ENCODE measurements around the gene SIGLEC11. TPM values are rescaled to one million over a fixed set of nuclear protein-coding genes. Genes with fewer than 3 reads are reported as not detected.

SIGLEC11 gene
- total RNA-seq, 2 donors from 2014 or later, result not detected

- H3K36me3 ChIP-seq (ENCODE audit: control insufficient read depth, insufficient read depth, low read length), result peaks cover 5% of the 10 kb centered on the region
- no peak overlapping the region for H3K4me3 ChIP-seq (ENCODE audit: low read length)
- no peak overlapping the region for H3K9ac ChIP-seq (ENCODE audit: extremely low read depth, low read length, poor library complexity, severe bottlenecking)
- no peaks in the 10 kb centered on the region for H3K27me3 ChIP-seq (ENCODE audit: control insufficient read depth, insufficient read depth, low read length, poor library complexity, severe bottlenecking)
- Mint-ChIP-seq H3K4me1 (no peaks in the 10 kb centered on the region), H3K36me3 (ENCODE audit: low read depth) (peaks cover 30% of the 10 kb centered on the region), H3K9me3 (no peaks in the 10 kb centered on the region), H3K4me3 (no peak overlapping the region), H3K27ac (no peak overlapping the region), H3K27me3 (ENCODE audit: insufficient read depth) (peaks cover 2% of the 10 kb centered on the region)
- no peak for TF ChIP-seq CTCF (conservative IDR thresholded peaks at IDR 0.05)
- no peak overlapping the region for H3K27ac ChIP-seq (ENCODE audit: low read depth, low read length)
- DNase-seq, result no peak
- H3K4me1 ChIP-seq (ENCODE audit: control insufficient read depth, insufficient read depth, low read length), result no peaks in the 10 kb centered on the region
- WGBS, 2 experiments (ENCODE audit: insufficient coverage in 1 of 2, insufficient read length in 1 of 2), result 94 to 96% methylated on average over 10 to 11 of the region's 11 CpGs
- no peaks in the 10 kb centered on the region for H3K9me3 ChIP-seq (ENCODE audit: control insufficient read depth, low read length)
Measured at GRCh38 chr19:49978324-49978723, 17.4 kb upstream of the SIGLEC11 start.

- no peaks in the 10 kb centered on the region for H3K9me3 ChIP-seq (ENCODE audit: control insufficient read depth, low read length)
- Mint-ChIP-seq H3K27me3 (ENCODE audit: insufficient read depth) (peaks cover 6% of the 10 kb centered on the region), H3K36me3 (ENCODE audit: low read depth) (peaks cover 30% of the 10 kb centered on the region), H3K27ac (no peak overlapping the region), H3K4me3 (no peak overlapping the region), H3K4me1 (no peaks in the 10 kb centered on the region), H3K9me3 (no peaks in the 10 kb centered on the region)
- H3K27me3 ChIP-seq (ENCODE audit: control insufficient read depth, insufficient read depth, low read length, poor library complexity, severe bottlenecking), result no peaks in the 10 kb centered on the region
- no peak overlapping the region for H3K27ac ChIP-seq (ENCODE audit: low read depth, low read length)
- peaks cover 5% of the 10 kb centered on the region for H3K36me3 ChIP-seq (ENCODE audit: control insufficient read depth, insufficient read depth, low read length)
- TF ChIP-seq CTCF (conservative IDR thresholded peaks at IDR 0.05), result no peak
- H3K9ac ChIP-seq (ENCODE audit: extremely low read depth, low read length, poor library complexity, severe bottlenecking), result no peak overlapping the region
- H3K4me3 ChIP-seq (ENCODE audit: low read length), result no peak overlapping the region
- DNase-seq, result no peak
- WGBS, 2 experiments (ENCODE audit: insufficient coverage in 1 of 2, insufficient read length in 1 of 2), result 93 to 97% methylated on average over 18 of the region's 18 CpGs
- H3K4me1 ChIP-seq (ENCODE audit: control insufficient read depth, insufficient read depth, low read length), result no peaks in the 10 kb centered on the region
Measured at GRCh38 chr19:49977881-49978280, 16.9 kb upstream of the SIGLEC11 start.

- Histone ChIP-seq H3K4me1 (ENCODE audit: control insufficient read depth, insufficient read depth, low read length) (no peaks in the 10 kb centered on the region), H3K9ac (ENCODE audit: extremely low read depth, low read length, poor library complexity, severe bottlenecking) (no peak overlapping the region), H3K27me3 (ENCODE audit: control insufficient read depth, insufficient read depth, low read length, poor library complexity, severe bottlenecking) (no peaks in the 10 kb centered on the region), H3K4me3 (ENCODE audit: low read length) (no peak overlapping the region), H3K36me3 (ENCODE audit: control insufficient read depth, insufficient read depth, low read length) (peaks cover 5% of the 10 kb centered on the region), H3K9me3 (ENCODE audit: control insufficient read depth, low read length) (no peaks in the 10 kb centered on the region), H3K27ac (ENCODE audit: low read depth, low read length) (no peak overlapping the region)
- Mint-ChIP-seq H3K36me3 (ENCODE audit: low read depth) (peaks cover 30% of the 10 kb centered on the region), H3K4me3 (no peak overlapping the region), H3K27me3 (ENCODE audit: insufficient read depth) (peaks cover 6% of the 10 kb centered on the region), H3K9me3 (no peaks in the 10 kb centered on the region), H3K4me1 (no peaks in the 10 kb centered on the region), H3K27ac (no peak overlapping the region)
- DNase-seq, result no peak
- WGBS, 2 experiments (ENCODE audit: insufficient coverage in 1 of 2, insufficient read length in 1 of 2), result 91 to 94% methylated on average over 8 to 13 of the region's 13 CpGs
- TF ChIP-seq CTCF (conservative IDR thresholded peaks at IDR 0.05), result no peak
Measured at GRCh38 chr19:49977076-49977475, 16.1 kb upstream of the SIGLEC11 start.
